Fibroblast of skin of abdomen (primary cell): ENCODE measurements around the gene P2RY11. TPM values are rescaled to one million over a fixed set of nuclear protein-coding genes. Genes with fewer than 3 reads are reported as not detected.
A peak's percentile ranks its signal among the peaks of the same experiment; 100 is the strongest.

ENCODE experiments used
- DNase-seq: peaks from one replicate; pipeline ENCODE4 v3.0.0-alpha.2; 2013
- polyA plus RNA-seq, 2 experiments: library from polyadenylated mRNA; unstranded; fragments of 120-200 nt; gene quantifications; one replicate each; pipeline ENCODE4 v1.2.1, GENCODE V29; 2013; ENCODE audit not compliant: insufficient read length in 2 of 2

P2RY11 gene, protein sequence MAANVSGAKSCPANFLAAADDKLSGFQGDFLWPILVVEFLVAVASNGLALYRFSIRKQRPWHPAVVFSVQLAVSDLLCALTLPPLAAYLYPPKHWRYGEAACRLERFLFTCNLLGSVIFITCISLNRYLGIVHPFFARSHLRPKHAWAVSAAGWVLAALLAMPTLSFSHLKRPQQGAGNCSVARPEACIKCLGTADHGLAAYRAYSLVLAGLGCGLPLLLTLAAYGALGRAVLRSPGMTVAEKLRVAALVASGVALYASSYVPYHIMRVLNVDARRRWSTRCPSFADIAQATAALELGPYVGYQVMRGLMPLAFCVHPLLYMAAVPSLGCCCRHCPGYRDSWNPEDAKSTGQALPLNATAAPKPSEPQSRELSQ
- polyA plus RNA-seq (2013, experiment 1 of 2; ENCODE audit: insufficient read length), result 10.3 TPM
- polyA plus RNA-seq (2013, experiment 2 of 2; ENCODE audit: insufficient read length), result 9.5 TPM

DNA sequence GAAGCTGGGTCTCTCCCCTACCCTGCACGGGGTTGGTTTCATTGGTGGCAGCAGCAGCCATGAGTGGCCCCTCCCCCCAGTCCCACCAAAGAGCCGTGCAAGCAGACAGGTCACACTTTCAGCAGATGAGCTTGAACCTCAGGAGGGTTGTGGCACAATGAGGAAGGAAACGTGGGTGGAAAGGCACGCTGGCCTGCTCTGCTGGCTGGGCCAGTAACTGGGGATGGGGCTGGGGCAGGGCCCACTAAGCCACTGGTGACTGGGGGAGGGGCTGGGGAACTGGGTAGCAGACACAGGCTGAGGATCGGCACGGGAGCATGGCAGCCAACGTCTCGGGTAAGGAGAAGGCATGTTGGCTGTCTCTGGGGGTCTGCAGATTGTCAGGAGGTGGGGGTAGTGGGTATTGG, at the start of gene P2RY11:
Gene P2RY11, plus strand, starts transcription at position 289 of the 407 bp plus-strand sequence. Its CDS starts 29 bp downstream, at position 318.
- no peak for DNase-seq

- no peak for DNase-seq
Observed at GRCh38 chr19:10061717-10062310, 49.7 kb upstream of the P2RY11 start.

GRCh38 chr19:10068205-10068604, 43.3 kb upstream of the P2RY11 start:
- no peak for DNase-seq

- no peak for DNase-seq
Observed at GRCh38 chr19:10069046-10069445, 42.4 kb upstream of the P2RY11 start.

DNA sequence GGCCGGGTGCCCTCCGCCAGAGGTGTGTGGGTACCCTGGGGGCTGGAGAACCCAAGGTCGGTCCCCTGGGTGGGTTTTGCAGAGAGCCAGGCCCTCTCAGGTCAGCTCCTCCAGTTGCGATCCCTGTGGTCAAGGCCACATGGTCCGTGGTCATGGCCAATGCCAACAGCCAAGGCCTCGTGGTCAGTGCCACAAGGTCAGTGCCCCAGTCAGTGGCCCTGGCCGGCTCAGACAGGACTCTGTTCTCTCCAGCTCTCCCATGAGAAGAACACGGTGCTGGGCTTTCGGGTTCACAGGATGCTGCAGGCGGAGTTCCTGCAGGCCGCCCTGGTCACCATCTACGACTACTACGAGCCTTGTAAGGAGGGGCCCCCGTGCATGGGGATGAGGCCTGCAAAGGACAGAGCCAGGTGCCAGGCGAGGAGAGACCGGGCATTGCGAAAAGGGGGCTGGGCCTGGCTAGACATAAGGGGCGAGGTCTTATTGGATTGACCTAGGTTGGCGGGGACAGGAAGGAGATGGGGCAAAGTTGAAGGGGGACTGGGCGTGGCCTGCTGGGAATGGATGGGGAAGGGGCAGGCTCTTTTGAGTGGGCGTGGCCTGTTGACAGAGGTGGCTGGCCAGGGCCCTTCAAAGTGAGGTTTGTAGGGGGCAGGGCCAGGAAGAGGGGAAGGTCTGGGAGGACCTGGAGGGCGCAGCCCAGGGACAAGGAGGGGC, 40.6 kb upstream of the P2RY11 start:
- DNase-seq, result no peak

DNA sequence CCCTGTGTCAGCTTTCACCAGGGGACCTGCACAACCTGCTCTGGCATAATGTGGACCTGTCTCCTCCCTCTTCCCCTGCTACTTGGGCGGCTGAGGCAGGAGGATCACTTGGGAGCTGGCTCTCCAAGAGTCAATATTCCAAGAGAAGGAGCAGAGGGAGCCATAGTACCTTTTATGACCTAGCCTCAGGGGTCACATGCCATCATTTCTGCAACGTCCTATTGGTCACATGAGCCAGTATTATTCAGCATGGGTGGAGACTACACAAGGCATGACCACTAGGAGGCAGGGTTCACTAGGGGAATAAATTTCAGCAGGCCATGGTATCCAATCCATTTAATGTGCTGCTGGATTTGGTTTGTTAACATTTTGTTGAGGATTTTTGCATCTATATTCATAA, 37.3 kb upstream of the P2RY11 start:
- DNase-seq, result no peak

- no peak for DNase-seq
Observed at GRCh38 chr19:10076535-10076934, 35.0 kb upstream of the P2RY11 start.

DNA sequence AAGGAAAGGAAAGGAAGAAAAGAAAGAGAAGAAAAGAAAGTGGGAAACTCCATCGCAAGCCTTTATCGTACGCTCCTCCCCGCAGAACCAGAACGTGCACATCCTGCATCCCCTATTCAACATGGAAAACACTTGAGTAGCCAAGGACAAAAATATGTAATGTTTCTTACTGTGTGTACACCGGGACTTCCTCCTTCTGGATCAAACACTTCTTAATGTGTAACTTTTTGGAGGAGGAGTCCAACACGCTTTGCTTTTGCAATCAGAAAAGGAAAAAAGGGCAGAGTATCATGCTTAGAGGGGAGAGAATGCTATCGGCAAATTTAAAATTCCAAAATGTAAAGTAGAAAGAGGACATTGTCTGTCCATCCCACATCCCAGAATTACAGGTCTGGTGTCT, 33.2 kb upstream of the P2RY11 start:
- DNase-seq, result no peak

- DNase-seq, result no peak
Observed at GRCh38 chr19:10079031-10079453, 32.5 kb upstream of the P2RY11 start.

GRCh38 chr19:10083911-10084310, 27.6 kb upstream of the P2RY11 start:
- DNase-seq, result no peak

- no peak for DNase-seq
Observed at GRCh38 chr19:10084803-10085202, 26.7 kb upstream of the P2RY11 start.

- DNase-seq, result peak; percentile 61
Observed at GRCh38 chr19:10085641-10086590, 25.6 kb upstream of the P2RY11 start, which contains the start of gene SHFL. TSS of gene SHFL (plus strand) at chr19:10086317. CDS start at chr19:10086428, 111 bp downstream.

DNA sequence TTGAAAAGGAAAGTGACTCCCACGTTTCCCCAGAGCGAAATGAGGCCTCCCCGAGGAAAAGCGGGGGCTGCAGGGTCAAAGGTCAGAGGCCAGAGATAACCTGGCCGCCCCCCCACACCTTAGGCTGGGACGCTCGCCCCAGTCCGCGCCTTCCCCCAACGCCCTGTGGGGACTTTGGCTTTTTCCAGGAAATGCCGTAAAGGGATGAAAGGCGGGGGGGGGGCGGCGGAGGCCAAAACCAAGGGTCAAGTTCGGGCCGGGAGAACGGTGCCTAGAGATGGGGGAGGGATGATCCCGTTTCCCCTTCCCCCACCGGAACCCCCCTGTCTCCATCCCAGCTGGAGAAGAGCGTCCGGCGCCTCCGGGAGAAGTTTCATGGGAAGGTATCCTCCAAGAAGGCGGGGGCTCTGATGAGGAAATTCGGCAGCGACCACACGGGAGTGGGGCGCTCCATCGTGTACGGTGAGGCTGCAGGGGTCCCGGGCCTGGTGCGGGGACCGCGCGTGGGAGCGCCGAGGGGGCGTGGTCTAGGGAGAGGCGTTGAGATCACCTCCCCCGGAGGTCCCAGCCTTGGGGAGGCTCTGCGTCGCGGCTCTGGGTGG, 24.8 kb upstream of the P2RY11 start:
- DNase-seq, result no peak

GRCh38 chr19:10087296-10088061, 24.0 kb upstream of the P2RY11 start:
- no peak for DNase-seq

DNA sequence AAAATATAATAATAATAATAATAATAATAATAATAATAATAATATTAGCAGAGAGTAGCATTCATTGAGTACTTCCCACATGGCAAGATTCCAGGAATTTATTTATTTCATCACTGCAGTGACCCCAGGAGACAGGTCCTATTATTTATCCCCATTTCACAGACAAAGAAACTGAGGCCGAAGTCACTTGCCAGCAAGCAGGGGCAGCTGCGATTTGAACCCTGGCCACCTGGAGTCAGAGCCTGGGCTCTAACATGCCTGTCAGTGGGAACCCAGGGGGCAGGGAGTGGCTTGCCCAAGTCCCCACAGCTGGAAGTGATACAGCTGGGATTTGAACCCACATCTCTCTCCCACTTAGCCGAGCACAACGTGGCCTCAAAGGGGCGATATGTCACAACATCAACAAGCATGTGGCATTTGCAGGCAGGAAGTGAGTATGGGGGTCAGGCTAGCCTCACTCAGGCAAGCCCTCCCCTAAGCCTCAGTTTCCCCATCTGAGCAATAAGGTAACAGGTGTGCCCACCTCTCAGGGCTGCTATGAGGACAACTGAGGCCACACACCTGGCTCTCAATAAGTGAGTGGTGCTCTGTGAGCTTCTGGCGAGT, 22.4 kb upstream of the P2RY11 start:
- DNase-seq, result no peak

DNA sequence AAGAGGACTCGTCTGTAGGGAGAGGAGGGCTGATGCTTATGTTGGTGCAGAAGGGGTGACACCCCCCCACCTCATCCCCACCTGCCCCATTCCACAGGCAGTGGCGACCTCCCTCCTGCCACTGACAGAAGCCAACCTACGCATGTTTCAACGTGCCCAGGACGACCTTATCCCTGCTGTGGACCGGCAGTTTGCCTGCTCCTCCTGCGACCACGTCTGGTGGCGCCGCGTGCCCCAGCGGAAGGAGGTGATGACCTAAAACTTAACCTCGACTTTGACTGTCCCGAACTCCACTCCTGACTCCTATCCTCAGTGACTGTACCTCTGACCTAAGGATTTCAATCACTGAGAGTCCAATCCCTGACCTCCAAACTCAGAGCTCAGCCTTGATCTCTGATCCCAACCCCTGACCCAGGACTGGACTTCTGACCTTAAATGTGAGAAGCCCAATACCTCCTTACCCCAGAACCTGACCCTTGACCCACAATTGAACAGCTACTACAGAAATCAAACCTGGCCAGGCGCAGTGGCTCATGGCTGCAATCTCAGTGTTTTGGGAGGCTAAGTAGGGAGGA, 21.6 kb upstream of the P2RY11 start:
- no peak for DNase-seq

- DNase-seq, result no peak
Observed at GRCh38 chr19:10091370-10091687, 20.2 kb upstream of the P2RY11 start.

DNA sequence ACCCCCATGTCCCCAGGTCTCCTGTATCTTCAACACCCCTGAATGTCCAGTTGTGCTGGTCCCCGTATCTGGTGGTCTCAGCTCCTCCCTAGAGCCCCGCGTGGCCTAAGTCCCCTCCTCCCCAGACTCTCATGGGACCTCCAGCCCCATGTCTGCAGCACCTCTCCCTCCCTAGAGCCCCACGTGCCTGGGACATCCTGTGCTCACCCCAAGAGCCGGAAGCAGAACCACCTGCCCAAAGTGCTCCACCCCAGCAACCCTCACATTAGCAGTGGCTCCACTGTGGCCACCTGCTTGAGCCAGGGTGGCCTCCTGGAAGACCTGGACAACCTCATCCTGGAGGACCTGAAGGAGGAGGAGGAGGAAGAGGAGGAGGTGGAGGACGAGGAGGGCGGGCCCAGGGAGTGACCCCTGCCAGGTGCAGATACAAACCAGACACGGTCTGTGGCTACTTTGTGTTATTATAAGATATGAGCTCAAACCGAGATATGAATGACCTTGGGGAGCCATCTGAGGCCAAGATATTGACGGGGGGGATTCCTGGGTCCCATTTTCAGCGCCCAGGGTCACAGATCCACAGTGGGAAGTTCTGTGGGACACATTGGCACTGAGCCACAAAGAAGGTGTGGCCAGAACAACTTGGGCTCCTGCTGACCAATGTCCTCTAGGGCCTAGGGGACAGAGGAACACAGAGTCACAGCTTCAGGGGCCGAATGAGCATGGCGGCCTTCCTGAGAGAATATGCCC, 19.4 kb upstream of the P2RY11 start:
- no peak for DNase-seq

DNA sequence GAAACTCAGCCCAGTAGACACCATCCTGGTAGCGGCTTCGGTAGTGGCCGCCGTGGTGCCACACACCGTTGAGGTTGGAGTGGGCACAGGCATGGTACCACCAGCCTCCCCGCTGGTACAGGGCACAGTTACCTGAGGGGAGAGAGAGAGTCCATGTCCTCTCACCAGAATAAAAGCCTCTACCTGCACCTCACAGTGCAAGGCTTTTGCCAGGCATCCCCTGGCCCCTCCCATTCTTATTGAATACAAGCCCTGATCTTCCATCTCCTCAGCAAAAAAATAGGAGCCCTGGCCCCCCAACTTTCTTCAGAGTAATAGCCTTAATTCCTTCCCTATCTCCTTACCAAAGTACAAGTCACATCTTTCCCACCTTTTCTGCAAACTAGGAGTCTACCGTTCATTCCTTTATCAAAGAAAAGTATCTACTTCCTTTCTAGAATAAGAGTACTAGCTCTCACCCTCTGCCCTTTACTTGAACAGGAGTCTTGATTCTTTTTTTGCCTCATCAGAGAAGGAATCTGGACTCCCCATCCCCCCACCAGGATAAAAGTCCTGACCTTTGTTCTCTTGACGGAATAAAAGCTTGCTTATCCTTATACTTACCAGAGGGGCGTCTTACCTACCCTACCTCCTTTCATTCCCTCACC, 18.7 kb upstream of the P2RY11 start:
- DNase-seq, result no peak
